Activated T-cell treated with anti-CD3 and anti-CD28 coated beads, Interleukin-2, amount 50 U/mL, for 48 hours (primary cell): ENCODE data around the gene ODAD3.
"Not testable (repeated sequence)": the region's sequence is repeated elsewhere in the genome, so short reads cannot be mapped to it uniquely, and the experiment has no call there.

Experiments used
- DNase-seq, 2 experiments: peaks; one replicate each; pipeline ENCODE4 v3.0.0-alpha.2; 2020

ODAD3 gene

GRCh38 chr19:11435057-11435832 lies at the start of gene ODAD3, which contains the start of gene PRKCSH:
TSS of gene ODAD3 (minus strand) at chr19:11435121. CDS start at chr19:11435016, 105 bp downstream.
TSS of gene PRKCSH (plus strand) at chr19:11435635. CDS start at chr19:11436118, 483 bp downstream.
- peak; percentile 98 to 99 for DNase-seq

- no peak for DNase-seq
Measured at GRCh38 chr19:11483366-11484111, 48.6 kb upstream of the ODAD3 start.

- peak; percentile 88 to 92 for DNase-seq
Measured at GRCh38 chr19:11482384-11483050, 47.6 kb upstream of the ODAD3 start.

DNA sequence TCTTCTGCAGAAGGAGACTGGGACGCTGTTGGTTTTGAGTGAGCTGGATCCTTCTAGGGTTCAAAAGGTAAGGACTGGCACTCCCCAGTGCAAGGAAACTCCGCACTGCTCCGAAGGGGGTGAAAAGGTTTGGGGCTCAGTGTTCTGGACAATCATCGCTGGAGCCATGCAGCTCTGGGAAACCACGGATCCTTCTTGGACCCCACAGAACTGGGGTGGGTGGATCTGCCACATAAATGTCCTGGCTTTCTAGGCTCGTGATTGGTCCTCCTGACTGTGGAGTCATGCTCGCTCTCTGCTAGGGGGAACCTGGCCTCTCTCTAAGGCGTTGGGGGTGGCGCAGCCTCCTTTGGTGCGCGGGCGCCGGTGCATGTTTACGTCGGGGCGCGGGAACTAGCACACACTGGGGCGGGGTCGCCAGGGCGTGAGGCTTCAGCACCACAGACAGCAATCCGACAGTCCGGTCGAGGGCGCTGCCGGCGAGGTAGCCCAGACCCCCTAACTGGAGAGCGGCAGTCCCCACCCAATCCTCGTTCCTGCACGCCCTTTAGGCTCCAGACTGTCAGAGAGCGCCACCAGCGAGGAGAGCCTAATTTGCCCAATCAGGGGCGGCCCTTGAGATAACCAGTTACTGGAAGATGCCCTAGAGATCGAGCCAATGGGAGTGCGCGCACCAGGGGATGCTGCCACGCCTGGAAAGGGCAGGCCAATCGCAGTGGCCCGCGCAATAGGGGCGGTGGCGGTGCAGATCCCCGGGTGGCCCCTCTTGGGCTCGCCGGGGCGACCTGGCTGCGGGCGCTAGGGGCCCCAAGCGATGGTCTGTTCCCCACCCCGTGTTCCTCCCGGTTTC lies 46.8 kb upstream of the ODAD3 start:
- DNase-seq: peak; percentile 88 to 90

DNA sequence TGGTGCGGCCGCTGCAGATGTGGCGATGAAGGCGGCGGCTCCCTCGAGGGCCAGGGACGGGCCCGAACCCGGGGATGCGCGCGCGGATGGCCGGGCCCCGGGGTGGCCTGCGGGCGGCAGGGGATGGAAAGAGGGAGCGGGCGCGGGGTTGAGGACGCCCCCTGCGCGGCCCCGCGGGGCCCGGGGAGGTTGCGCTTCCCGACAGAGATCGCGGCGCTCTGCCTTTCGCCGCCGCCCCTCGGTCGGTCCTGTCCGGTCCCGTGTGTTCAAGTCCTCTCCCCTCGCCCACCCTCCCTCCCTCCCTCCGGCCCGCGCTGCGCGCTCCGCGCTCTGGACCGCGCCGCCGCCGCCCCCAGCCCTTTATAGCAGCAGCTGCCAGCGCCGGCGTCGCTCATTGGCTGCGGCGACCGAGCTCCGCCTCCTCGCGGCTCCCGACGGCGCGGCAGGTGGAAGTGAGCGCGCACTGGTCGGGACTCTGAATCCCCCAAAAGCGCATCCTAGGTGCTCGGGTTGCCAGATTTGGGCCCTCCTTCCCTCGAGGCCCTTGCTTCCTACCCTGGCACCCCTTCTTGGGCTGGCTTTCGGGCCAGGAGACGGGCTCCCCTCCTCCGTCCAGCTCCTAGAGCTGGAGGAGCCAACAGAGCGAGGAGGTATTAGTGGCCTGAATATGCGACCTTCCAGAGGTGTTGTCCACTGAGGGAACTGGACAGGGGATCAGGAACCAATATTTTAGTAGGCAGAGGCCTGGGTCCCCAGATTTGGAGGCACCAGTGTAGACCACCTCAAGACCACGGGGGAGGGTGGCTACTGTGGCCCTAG lies 46.0 kb upstream of the ODAD3 start, which contains the start of gene ELAVL3:
TSS of gene ELAVL3 (minus strand) at position 332 of the 819 bp plus-strand sequence. CDS start 438 bp downstream, outside the sequence.
- peak in 1 of 2 experiments; percentile 35 for DNase-seq

- no peak for DNase-seq
Measured at GRCh38 chr19:11479898-11480714, 45.2 kb upstream of the ODAD3 start.

DNA sequence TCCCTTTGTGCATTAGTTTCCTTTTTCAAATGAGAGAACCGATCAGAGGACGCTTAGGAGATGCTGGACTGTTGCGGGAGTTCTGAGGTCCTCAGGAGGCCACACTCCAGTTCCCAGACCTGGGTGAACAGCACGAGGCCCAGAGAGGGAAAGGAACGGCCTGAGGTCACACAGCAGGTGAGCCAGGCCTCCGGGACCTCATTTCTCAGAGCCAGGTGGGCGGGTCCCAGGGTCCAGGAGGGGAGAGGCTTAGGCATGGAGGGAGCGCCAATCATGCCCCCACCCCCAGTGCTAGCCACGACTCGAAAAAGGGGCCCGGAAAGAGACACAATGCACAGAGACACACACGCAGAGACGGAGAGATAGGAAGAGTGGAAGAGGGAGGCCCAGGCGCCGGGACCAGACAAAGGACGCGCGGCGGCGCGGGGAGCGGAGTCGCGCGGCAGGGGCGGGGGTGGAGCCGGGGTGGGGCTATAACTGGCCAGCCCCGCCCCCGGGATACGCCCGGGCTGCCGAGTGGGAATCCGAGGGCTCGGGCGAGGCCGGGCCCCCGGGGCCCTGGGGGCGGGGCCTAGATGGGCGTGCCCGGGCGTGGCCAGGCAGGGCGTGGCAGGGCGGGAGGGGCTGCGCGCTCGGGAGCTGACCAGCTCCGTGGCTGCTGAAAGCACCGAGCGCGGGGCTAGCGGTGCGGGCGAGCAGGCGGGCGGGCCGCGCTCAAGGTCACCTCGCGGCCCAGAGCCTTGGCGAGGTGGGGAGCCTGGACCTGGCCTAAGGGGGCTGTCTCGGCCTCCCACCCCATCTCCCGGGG lies 44.4 kb upstream of the ODAD3 start:
- DNase-seq: peak; percentile 57 to 70

- DNase-seq: no peak
Measured at GRCh38 chr19:11478167-11479089, 43.5 kb upstream of the ODAD3 start.

GRCh38 chr19:11475861-11476260 lies 40.9 kb upstream of the ODAD3 start:
- no peak for DNase-seq

DNA sequence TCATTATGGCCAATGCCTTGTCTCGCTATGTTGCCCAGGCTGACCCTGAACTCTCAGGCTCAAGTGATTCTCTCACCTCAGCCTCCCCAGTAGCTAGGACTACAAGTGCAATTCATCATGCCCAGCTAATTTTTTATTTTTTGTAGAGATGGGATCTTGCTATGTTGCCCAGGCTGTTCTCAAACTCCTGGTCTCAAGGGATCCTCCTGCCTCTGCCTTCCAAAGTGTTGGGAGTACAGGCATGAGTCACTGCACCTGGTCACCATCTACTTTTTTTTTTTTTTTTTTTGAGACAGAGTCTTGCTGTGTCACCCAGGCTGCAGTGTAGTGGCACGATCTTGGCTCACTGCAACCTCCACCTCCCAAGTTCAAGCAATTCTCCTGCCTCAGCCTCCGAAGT lies 40.4 kb upstream of the ODAD3 start:
- DNase-seq: not testable (repeated sequence)

DNA sequence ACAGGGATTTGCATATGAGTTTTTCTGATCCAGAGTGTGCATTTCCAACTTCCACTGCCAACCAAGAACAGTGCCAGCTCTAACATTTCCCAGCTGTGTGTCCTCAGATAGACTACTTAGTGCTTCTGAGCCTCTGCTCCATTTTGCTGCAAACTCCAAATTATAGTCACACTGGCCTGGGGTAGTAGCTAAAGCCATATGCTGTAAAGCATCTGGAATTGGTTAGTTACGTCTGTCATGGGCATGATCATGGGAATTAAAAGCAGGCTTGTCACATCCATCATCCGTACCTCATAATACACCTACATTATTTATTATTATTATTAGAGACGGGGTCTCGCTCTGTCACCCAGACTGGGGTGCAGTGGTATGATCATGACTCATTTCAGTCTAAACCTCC lies 38.8 kb upstream of the ODAD3 start:
- no peak for DNase-seq

GRCh38 chr19:11468266-11468845 lies 33.4 kb upstream of the ODAD3 start:
- not testable (repeated sequence) for DNase-seq

DNA sequence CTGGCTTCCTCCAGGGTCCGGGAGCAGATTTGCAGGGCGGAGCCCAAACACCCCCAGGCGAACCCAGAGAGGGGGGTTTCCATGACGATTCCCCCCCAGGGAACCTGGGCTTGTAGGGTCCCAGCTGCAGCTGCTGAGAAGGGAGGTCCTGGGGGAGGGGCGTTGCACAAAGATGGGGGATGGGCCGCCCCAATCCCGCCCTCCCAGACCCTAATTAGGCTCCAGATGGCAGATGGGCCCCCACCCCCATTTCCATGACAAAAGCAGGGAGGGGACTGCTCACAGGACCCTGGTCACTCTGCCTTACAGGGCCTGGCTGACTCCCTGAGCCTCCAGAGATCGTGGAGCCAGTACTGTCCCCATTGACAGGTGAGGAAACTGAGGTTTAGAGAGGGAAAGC lies 30.7 kb upstream of the ODAD3 start:
- DNase-seq: no peak

DNA sequence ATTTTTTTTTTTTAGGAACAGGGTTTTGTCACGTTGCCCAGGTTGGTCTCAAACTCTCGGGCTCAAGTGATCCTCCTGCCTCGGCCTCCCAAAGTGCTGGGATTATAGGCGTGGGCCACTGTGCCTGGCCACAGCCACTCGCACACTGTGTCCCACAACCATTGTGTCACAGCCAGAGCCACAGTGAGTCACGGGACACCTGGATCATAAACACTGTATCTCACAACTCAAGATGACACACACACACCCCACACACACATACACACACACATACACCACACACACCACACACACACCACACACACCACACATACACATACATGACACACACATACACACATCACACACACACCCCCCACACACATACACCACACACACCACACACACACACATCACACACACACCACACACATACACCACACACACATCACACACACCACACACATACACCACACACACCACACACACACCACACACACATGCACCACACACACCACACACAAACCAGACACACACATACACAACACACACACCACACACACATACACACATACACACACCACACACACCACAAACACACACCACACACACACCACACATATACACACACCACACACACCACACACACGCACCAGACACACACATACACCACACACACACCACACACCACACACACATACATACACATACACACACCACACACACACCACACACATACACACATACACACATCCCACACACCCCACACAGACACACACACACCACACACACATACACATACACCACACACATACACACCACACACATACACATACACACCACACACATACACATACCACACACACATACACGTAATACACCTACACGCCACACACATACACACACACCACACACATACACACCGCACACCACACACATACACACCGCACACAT lies 29.7 kb upstream of the ODAD3 start:
- DNase-seq: no peak

GRCh38 chr19:11463391-11463790 lies 28.5 kb upstream of the ODAD3 start:
- no peak for DNase-seq

- DNase-seq: no peak
Measured at GRCh38 chr19:11461453-11461852, 26.5 kb upstream of the ODAD3 start.

- peak; percentile 39 to 49 for DNase-seq
Measured at GRCh38 chr19:11460207-11460606, 25.3 kb upstream of the ODAD3 start.
